Measurements from ENCODE around the gene OBSCN. TPM values are rescaled to one million over a fixed set of nuclear protein-coding genes. Genes with fewer than 3 reads are reported as not detected.

OBSCN gene
- total and polyA plus RNA-seq, 2 donors (not counting 3 experiments of a cell fraction or from before 2014, with no cell fraction given): 1.5 to 2.9 TPM

- H4K20me1 ChIP-seq (replicated peaks; ENCODE audit: control insufficient read depth, extremely low read depth, insufficient read depth, low read length): no peaks in the 10 kb centered on the region
- no peak overlapping the region for H3K4me3 ChIP-seq (replicated peaks in 1 of 3; ENCODE audit: insufficient read depth in 1 of 3, low read depth in 1 of 3, low read length in 3 of 3)
- no peaks in the 10 kb centered on the region for H3K9me1 ChIP-seq (replicated peaks; ENCODE audit: control insufficient read depth, extremely low read depth, insufficient read depth, low read length)
- no peak overlapping the region for H3K27ac ChIP-seq (ENCODE audit: insufficient read depth, low read depth, low read length)
- dilution Hi-C loops (cut with MboI; ENCODE audit: extremely low pct_ligation_motif_present, low sequenced_read_pairs): no loop called here
- CTCF ChIA-PET: no interaction called here
- no peaks in the 10 kb centered on the region for H3K79me2 ChIP-seq (ENCODE audit: control insufficient read depth, insufficient read depth, low read length)
- DNase-seq (ENCODE audit: low read depth, low spot score) (no peak), FAIRE-seq (no peak)
- no peak overlapping the region for H3K4me2 ChIP-seq (ENCODE audit: insufficient read depth, low read length)
- H3K4me1 ChIP-seq (ENCODE audit: control insufficient read depth, extremely low read depth, insufficient read depth, low read length): no peaks in the 10 kb centered on the region
- intact Hi-C loops (cut with micrococcal nuclease): no loop called here
- BruUV-seq (replicated peaks): no TSS peak
- TF ChIP-seq POLR2AphosphoS5 (IDR thresholded peaks at IDR 0.05; ENCODE audit: insufficient read depth, low read depth, low read length): no peak
- no peak for TF ChIP-seq FOS (IDR thresholded peaks at IDR 0.05; ENCODE audit: borderline replicate concordance, insufficient read depth, low read length)
- TF ChIP-seq MAX (IDR thresholded peaks at IDR 0.05; ENCODE audit: insufficient read depth, insufficient read length): no peak
- no peak for TF ChIP-seq MYC (IDR thresholded peaks at IDR 0.05; ENCODE audit: low read depth, low read length)
- TF ChIP-seq GATA2 (IDR thresholded peaks at IDR 0.05; ENCODE audit: insufficient read depth, insufficient read length, low read depth, low read length): no peak
- no peak for TF ChIP-seq CTCF (IDR thresholded peaks at IDR 0.05; ENCODE audit: extremely low read depth in 1 of 2, insufficient read depth in 1 of 2, low read depth in 1 of 2, low read length in 2 of 2)
- TF ChIP-seq JUN (IDR thresholded peaks at IDR 0.05; ENCODE audit: borderline replicate concordance, insufficient read depth, insufficient read length, low read depth): no peak
- TF ChIP-seq EZH2 (IDR thresholded peaks at IDR 0.05; ENCODE audit: borderline replicate concordance, low read depth, low read length, severe bottlenecking): no peak
- no peak for TF ChIP-seq POLR2A (IDR thresholded peaks at IDR 0.05; ENCODE audit: low read depth, low read length)
- POLR2A ChIA-PET: no interaction called here
- H3K36me3 ChIP-seq (ENCODE audit: control insufficient read depth in 2 of 2, extremely low read depth in 1 of 2, insufficient read depth in 2 of 2, low read length in 2 of 2): no peaks in the 10 kb centered on the region
- no peak overlapping the region for H2AFZ ChIP-seq (ENCODE audit: low read depth, low read length)
- no peak overlapping the region for H3K9ac ChIP-seq (replicated peaks; ENCODE audit: extremely low read depth, insufficient read depth, low read length)
- H3K27me3 ChIP-seq (ENCODE audit: control insufficient read depth in 2 of 2, insufficient read depth in 2 of 2, low read length in 2 of 2): peaks cover 31 to 34% of the 10 kb centered on the region in 2 experiments
- no peaks in the 10 kb centered on the region for H3K9me3 ChIP-seq (replicated peaks; ENCODE audit: control insufficient read depth, insufficient read depth, low read length)
These were observed 209.2 kb downstream of the OBSCN start for GRCh38 chr1:228417061-228417460.
